GM19455 (cell line): Measurements from ENCODE around the gene PCNX3.
A peak's percentile ranks its signal among the peaks of the same experiment; 100 is the strongest.

Experiments used
- ATAC-seq: cut with Tn5 transposase; IDR thresholded peaks from one replicate; pipeline ENCODE4 v1.9.1; 2021; ENCODE audit not compliant: unreplicated experiment

PCNX3 gene

DNA sequence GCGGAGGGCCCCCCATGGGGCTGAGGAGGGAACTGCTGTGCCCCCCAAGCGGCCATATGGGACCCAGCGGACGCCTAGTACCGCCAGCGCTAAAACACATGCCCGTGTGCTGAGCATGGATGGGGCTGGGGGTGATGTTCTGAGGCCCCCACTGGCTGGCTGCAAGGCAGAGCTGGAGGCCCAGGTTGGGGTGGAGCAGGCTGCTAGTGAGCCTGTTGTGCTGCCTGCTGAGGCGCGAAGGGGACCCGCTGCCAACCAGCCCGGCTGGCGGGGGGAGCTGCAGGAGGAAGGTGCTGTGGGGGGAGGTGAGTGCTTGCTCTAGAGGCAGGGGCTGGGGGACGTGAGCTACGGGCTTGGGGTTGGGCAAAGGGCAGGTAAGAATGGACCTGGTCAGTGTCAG lies 3.2 kb downstream of the PCNX3 start:
- ATAC-seq = no peak

DNA sequence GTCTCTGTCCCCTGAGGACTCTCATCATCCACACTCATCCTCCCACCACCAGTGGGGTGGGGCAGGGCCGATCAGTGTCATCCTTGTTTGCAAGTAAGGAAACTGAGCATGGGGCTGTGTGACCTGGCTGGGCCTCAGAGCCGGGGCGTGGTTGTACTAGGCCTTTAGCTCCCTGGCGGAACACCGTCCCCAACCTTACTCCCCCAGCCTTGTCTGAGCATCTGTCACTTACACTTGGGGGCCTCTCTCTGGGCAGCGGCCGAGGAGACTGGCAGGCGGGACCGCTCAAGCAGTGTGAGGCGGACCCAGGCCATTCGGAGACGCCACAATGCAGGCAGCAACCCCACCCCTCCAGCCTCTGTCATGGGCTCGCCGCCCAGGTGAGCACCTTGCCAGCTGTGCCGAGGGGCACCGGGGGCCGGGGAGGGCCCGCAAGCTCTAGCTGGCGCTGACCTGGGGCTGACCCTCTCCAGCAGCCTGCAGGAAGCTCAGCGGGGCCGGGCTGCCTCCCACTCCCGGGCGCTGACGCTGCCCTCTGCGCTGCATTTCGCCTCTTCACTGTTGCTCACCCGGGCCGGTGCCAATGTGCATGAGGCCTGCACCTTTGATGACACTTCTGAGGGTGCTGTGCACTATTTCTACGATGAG lies 3.8 kb downstream of the PCNX3 start:
- no peak for ATAC-seq

DNA sequence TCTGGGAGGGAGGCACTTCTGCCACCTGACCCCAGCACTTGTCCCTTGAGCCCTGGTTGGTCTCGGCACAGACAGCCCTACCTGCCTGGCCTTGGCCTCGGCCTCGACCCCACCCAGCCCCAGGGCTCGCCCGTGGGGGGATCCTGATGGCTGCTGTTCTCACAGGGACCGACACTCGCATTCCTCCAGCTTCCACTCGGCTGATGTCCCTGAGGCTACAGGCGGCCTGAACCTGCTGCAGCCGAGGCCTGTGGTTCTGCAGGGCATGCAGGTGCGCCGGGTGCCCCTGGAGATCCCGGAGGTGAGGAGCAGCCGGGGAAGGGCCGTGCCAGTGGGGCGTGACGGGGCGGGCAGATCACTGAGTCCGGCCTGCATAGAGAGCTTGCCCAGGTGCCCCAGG lies 5.1 kb downstream of the PCNX3 start:
- no peak for ATAC-seq

DNA sequence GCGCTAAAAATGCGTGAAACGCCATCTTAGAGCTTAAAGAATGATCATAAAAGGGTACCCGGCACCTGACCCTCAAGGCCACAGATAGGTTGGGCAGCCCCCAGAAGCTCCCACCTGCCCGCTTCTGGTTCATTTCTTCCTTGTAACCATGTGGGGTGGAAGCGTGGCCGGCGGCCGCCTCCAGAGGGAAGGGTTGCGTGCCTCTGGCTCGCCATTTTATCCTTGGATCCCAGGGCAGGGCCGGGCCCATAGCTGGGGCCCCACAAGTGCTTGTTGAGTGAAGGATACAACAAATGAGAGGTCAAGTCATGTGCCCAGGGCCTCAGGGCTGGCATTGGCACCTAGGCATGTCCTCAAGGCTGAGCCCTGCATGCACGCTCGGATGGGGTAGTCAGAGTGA lies 5.9 kb downstream of the PCNX3 start:
- ATAC-seq = no peak

DNA sequence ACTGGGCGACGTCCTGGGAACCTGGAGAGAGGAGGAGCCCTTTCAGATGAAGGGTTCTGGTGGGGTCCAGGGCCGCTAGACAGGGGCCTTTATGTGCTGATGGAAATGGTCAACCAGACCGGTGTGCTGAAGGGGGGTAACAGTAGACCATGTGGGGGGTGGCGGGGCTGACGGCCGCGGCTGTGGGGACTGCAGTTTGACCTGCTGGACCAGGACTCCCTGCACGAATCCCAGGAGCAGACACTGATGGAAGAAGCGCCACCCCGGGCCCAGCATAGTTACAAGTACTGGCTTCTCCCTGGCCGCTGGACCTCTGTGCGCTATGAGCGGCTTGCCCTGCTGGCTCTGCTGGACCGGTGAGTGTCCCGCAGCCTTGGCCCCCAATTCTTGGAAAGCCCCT lies 6.4 kb downstream of the PCNX3 start:
- no peak for ATAC-seq

DNA sequence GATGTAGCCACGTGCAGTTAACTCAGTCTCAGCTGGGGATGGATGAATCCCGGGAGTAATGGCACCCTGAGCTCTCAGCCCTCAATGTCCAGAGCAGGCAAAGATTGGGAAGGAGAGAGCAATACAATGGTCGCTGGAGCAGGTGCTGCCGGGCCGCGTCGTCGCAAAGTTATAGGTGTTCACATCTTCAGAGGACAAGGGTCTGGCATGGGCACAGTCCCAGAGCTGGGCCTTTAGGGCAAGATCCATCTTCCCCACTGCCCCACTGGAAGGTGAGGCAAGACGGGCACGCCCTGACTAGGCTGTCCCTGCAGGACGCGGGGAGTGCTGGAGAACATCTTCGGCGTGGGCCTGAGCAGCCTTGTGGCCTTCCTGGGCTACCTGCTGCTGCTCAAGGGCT lies 7.6 kb downstream of the PCNX3 start:
- ATAC-seq = no peak

DNA sequence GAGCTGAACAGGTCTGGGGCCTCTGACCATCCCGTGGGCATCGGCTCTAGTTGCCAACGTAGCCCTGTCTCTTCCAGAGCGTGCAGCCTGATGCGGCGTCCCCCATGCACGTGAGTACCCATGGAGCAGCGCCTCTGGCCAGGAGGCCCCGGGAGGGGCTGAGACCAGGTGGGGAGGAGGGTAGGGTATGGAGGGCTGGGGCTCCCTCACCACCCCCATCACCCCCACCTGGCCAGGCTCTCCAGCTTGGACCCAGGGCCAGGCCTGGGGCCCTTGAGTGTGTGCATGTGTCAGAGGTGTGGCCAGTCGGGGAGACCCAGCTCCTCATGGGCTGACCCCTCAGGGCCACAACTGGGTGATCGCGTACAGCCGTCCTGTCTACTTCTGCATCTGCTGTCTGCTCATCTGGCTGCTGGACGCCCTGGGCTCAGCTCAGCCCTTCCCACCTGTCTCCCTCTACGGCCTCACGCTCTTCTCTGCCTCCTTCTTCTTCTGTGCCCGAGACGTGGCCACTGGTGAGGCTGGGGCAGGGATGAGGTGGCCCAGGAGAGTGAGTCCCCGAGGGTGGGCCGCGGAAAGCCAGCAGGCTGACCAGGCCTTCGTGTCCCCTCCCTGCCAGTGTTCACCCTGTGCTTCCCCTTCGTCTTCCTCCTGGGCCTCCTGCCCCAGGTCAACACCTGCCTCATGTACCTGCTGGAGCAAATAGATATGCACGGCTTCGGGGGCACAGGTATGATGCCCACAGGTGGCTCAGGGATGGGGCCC lies 8.5 kb downstream of the PCNX3 start:
- ATAC-seq = no peak

DNA sequence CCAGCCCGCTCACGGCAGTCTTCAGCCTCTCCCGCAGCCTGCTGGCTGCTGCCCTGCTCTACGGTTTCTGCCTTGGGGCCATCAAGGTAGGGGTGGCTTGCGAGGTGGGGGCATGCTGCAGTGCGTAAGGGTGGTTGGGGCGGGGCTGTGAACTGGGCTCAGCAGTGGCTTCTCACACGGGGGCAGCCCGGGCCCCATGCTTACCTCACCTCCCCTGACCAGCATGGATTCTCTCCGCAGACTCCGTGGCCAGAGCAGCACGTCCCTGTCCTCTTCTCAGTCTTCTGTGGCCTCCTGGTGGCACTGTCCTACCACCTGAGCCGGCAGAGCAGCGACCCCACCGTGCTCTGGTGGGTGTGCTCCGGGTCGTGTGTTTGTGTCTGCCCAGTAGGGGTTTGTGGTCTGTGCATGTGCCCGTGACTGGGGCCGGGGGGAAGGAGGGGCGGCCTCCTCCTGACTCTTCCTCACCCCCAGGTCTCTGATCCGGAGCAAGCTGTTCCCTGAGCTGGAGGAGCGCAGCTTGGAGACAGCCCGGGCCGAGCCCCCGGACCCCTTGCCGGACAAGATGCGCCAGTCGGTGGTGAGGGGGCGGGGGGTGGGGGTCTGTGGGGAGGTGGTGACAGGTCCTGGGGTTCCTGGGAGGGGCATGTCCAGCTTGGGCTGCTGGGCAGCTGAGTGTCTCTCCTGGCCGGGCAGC lies 9.5 kb downstream of the PCNX3 start:
- ATAC-seq = no peak

DNA sequence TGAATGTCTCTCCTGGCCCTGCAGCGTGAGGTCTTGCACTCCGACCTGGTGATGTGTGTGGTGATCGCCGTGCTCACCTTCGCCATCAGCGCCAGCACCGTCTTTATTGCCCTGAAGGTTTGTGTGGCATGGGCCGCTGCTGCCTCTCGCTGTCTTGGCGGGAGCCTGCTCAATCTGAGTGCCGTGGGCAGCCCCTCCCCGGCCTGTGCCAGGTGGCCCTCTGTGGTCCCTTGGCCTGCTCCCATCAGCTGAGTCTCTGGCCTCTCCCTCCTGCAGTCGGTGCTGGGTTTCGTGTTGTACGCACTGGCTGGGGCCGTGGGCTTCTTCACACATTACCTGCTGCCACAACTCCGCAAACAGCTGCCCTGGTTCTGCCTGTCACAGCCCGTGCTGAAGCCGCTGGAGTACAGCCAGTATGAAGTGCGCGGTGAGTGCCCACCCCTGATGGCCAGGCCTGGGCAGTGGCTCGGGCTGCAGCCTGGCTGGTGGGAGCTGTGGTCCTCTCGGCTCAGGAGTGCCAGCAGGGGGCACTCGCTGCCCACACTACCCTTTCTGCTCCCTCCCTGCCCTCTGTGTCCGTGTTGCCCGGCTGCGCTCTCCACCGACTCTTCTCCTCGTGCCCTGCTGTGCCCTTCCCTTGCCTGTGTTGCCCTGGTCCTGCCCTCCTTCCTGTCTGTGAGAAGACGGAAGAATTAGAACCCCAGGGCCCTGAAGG lies 10.2 kb downstream of the PCNX3 start:
- ATAC-seq = no peak

DNA sequence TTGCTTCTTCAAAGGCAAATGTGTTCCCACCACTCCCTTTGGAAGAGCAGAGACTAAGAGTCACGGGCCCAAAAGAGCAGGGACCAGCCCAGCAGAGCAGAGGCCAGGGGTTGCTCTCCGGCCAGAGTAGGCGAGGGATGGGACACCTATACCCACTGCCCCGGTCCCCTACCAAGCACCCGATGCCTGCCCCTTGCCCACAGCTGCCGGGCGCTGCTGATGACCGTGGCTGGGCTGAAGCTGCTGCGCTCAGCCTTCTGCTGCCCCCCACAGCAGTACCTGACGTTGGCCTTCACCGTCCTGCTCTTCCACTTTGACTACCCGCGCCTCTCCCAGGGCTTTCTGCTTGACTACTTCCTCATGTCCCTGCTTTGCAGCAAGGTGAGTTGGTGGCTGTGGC lies 11.6 kb downstream of the PCNX3 start:
- ATAC-seq = no peak

DNA sequence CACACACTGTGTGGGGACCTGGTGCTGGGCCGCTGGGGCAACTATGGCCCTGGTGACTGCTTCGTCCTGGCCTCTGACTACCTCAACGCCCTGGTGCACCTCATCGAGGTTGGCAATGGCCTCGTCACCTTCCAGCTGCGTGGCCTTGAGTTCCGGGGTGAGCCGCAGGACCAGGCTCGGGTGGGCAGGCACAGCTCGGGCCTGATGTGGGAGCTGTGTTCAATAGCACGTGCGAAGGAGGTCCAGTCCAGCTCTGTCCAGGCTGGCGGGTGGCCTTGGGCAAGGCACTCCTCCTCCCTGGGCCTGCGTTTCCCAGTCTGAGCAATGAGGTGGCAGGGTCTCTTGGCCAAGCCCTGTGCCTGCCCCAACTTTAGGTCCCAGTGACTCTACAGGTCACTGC lies 14.0 kb downstream of the PCNX3 start:
- ATAC-seq = no peak

DNA sequence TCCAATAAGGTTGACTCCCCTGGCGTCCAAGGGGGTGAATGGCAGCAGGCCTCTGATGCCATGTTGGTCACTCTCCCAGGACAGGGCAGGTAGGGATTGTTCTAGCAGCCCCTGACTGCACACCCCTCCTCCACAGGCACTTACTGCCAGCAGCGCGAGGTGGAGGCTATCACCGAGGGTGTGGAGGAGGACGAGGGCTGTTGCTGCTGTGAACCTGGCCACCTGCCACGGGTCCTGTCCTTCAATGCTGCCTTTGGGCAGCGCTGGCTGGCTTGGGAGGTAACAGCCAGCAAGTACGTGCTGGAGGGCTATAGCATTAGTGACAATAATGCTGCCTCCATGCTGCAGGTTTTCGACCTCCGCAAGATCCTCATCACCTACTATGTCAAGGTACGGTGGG lies 14.6 kb downstream of the PCNX3 start:
- no peak for ATAC-seq

DNA sequence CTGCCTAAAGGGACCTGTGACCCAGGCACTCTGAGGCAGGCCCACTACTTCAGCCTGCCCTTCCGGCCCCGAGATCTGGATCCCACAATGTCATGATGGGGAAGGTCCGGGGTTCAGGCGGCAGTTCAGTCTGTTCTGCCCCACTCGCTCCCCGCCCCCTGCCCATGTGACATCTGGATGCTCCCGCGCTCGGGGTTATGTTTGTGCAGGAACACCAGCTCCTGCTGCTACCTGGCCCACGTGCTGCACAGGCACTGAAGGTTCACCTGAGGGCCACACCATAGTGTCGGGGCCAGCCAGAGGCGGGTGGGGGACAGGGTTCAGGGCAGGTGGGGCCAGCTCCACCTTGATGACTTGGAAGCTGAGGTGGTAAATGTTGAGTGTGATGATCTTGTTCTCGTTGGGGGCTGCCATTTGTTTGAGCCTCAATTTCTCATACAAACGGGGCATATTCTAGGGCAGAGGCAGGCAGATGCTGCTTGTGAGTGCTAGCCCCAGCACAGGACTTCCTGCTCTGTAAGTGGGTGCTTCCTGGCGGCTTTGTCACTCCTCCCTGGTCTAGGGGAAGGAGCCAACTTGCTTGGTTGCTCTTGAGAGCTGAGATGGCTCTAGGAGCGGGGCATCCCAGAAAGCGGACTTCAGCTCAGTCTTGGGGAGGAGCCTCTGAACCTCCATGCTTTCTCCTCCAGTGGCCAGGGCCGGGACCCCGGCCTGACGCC lies 18.0 kb downstream of the PCNX3 start:
- no peak for ATAC-seq

DNA sequence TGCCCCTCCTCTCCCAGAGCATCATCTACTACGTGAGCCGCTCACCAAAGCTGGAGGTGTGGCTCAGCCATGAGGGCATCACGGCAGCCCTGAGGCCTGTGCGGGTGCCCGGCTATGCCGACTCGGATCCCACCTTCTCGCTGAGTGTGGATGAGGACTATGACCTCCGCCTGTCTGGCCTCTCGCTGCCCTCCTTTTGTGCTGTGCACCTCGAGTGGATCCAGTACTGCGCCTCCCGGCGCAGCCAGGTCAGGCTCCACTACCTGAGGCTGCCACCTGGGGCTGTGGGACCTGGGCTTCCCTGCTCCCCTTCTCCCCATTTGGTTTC lies 18.5 kb downstream of the PCNX3 start:
- no peak for ATAC-seq

DNA sequence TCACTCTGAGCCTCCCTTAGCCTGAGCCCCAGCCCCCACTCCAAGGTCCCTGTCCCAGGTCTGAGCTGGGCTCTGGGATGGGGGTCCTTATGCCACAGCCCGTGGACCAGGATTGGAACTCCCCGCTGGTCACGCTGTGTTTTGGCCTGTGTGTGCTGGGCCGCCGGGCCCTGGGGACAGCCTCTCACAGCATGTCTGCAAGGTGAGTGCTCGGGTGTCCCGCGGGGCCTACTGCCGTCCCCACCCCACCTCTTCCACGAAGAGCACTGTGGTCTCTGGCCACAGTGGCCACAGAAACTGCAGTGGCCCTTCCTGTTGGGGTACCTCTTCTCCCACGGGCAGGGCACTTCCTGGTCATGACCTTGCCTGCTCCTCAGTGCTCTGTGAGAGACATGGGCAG lies 18.9 kb downstream of the PCNX3 start:
- no peak for ATAC-seq

DNA sequence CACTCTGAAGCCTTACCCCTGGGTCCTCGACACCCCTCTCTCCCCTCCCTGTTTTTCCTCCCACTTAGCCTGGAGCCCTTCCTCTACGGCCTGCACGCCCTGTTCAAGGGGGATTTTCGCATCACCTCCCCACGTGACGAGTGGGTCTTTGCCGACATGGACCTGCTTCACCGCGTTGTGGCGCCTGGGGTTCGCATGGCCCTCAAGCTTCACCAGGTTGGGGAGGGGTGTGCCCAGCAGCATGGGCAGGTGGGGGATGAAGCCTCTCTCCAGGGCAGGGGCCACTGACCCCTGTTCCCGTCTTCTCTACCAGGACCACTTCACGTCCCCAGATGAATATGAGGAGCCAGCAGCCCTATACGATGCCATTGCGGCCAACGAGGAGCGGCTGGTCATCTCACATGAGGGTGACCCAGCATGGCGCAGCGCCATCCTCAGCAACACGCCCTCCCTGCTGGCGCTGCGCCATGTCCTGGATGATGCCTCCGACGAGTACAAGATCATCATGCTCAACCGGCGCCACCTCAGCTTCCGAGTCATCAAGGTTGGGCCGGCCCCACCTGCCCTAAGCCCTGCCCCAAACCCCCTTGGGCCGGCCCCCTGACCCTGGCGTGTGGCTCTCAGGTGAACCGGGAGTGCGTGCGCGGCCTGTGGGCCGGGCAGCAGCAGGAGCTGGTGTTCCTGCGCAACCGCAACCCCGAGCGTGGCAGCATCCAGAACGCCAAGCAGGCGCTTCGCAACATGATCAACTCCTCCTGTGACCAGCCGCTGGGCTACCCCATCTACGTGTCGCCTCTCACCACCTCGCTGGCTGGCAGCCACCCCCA lies 19.5 kb downstream of the PCNX3 start:
- ATAC-seq = no peak

DNA sequence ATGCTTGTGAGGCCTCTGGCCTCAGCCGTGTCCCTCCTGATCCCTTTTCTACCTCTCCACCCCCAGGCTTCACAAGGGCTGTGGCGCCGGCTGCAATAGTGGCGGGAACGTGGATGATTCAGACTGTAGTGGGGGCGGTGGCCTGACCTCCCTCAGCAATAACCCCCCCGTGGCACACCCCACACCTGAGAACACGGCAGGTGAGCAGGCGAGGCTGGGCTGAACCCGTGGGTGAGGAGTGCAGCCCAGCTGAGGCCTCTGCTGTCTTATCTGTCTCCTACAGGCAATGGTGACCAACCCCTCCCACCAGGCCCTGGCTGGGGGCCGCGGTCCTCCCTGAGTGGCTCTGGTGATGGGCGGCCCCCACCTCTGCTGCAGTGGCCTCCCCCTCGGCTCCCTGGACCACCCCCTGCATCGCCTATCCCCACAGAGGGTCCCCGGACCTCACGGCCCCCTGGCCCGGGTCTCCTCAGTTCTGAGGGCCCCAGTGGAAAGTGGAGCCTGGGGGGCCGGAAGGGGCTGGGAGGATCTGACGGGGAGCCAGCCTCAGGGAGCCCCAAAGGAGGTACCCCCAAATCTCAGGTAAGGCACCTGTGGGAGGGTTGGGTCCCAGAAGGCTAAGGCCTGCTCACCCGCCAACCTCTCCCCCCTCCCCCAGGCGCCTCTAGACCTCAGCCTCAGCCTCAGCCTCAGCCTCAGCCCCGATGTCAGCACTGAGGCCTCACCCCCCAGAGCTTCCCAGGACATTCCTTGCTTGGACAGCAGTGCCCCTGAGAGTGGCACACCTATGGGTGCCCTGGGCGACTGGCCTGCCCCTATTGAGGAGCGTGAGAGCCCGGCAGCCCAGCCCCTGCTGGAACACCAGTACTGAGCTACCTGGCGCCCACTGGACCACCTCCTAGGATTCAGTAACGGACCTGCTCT lies 20.8 kb downstream of the PCNX3 start:
- ATAC-seq = no peak

DNA sequence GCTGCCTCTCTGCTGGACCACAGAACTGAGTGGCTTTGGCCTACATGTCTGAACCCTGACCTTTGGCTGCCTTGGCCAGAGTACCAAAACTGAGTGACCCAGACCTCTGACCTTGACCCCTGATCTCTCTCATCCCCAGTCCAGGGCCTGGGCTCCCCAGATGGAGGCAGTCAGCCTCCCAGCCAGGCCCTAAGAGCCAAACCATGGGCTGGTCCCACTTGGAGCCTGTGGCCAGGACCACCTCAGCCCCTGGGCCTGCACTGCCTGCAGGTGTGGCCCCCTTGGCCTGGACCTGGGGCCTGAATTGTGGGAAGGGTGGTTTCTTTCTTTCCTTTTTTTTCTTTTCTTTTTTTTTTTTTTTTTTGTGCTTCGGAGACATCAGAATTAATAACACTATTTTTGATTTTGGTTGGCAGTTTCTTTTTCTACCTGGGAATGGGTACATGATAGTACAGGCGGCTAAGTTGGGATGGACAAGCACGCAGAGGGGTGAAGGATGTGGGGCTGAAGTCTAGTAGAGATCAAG lies 21.5 kb downstream of the PCNX3 start:
- ATAC-seq = no peak

DNA sequence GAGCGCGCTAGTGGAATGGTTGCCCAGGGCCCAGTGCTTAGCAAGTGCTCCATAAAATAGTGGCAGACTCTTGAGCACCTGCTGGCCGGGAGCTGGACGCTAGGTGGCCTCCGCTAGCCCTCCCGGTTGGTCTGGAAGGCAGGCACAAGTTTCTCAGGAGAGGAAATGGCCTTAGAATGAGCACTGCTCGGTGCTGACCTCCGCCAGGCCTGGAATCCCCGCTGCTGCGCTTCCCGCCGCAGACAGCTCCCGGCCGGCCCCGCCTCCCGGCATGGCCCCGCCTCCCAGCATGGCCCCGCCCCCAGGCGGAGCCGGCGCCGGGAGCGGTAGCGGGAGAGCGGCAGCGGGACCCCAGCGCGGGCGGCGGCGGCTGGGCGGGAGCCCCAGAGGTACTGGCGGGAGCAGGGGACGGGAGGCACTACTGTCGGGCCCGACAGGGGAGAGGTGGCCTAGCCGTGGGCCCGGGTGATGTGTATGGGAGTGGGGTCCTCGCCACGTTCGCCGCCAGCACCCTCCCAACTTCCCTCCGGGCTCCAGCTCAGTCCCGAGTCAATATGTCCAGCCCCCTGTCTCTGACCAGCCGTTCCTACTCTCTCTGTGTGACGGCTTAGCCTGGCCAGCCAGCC lies 22.3 kb downstream of the PCNX3 start, which contains the start of gene SIPA1:
TSS of gene SIPA1 (plus strand) at position 308 of the 626 bp plus-strand sequence. CDS start 2,821 bp downstream, outside the sequence.
- ATAC-seq = peak; percentile 49
